HepG2 (cell line): ENCODE data around the gene SDR39U1. TPM values are rescaled to one million over a fixed set of nuclear protein-coding genes. Genes with fewer than 3 reads are reported as not detected.
A peak's percentile ranks its signal among the peaks of the same experiment; 100 is the strongest.

Experiments used
- GZF1 ChIP-seq: sonication (generic); formaldehyde crosslinking; IDR thresholded peaks from 2 replicates; pipeline ENCODE4 v1.5.1; 2020; ENCODE audit warnings: mild to moderate bottlenecking, missing genetic modification reagents
- ISL2 ChIP-seq: sonication (generic); formaldehyde crosslinking; IDR thresholded peaks from 2 replicates; pipeline ENCODE4 v1.5.0; 2020; ENCODE audit warnings: missing genetic modification reagents
- JUNB ChIP-seq: sonication (generic); formaldehyde crosslinking; IDR thresholded peaks from 2 replicates; pipeline ENCODE4 v1.8.0; 2022; ENCODE audit warnings: missing genetic modification reagents, mild to moderate bottlenecking, borderline replicate concordance
- PITX1 ChIP-seq: sonication (generic); formaldehyde crosslinking; IDR thresholded peaks from 2 replicates; pipeline ENCODE4 v1.5.1; 2020; ENCODE audit warnings: mild to moderate bottlenecking, missing genetic modification reagents
- RBAK ChIP-seq: sonication (generic); formaldehyde crosslinking; IDR thresholded peaks from 2 replicates; pipeline ENCODE4 v1.5.1; 2020; ENCODE audit warnings: mild to moderate bottlenecking, missing genetic modification reagents
- SUZ12 ChIP-seq: fragments of 150-350 bp; IDR thresholded peaks from 2 replicates; pipeline ENCODE4 v1.6.1; 2014; ENCODE audit warnings: low read depth, low read length
- ZNF383 ChIP-seq: sonication (generic); formaldehyde crosslinking; IDR thresholded peaks from 2 replicates; pipeline ENCODE4 v1.4.0; 2020; ENCODE audit warnings: missing genetic modification reagents, mild to moderate bottlenecking, borderline replicate concordance
- ZNF605 ChIP-seq: sonication (generic); formaldehyde crosslinking; IDR thresholded peaks from 2 replicates; pipeline ENCODE4 v1.8.0; 2022; ENCODE audit warnings: mild to moderate bottlenecking, missing genetic modification reagents
- ZNF773 ChIP-seq: sonication (generic); formaldehyde crosslinking; IDR thresholded peaks from 2 replicates; pipeline ENCODE4 v1.4.0; 2020; ENCODE audit warnings: missing genetic modification reagents, borderline replicate concordance
- polyA plus RNA-seq, 8 experiments: library from polyadenylated mRNA; depleted of rRNA in 3 of 8; stranded (reverse) in 7 of 8; unstranded in 1 of 8; fragments of >200 nt; fragmentation: Illumina TruSeq in 4 of 8; extraction: Trizol in 4 of 8; gene quantifications; 2 replicates each; pipeline versions ENCODE4 v1.2.1 to v1.2.3, GENCODE V29; 2011 to 2016; ENCODE audit warnings: low read depth in 4 of 8, missing spikeins in 1 of 8, mixed read lengths in 1 of 8; ENCODE audit not compliant: insufficient read depth in 1 of 8
- total RNA-seq, 5 experiments: library from RNA; depleted of rRNA; stranded (reverse); fragments of >200 nt; fragmentation: Illumina TruSeq; extraction: Trizol; gene quantifications; 2 replicates each; pipeline ENCODE4 v1.2.3, GENCODE V29; 2016; ENCODE audit warnings: low read depth in 1 of 5
- TF ChIP-seq, protein P1 (sequence below): IDR thresholded peaks from 2 replicates; pipeline ENCODE4 v1.6.1; 2016; ENCODE audit warnings: low read depth
- TF ChIP-seq, protein P2 (sequence below): sonication (generic); formaldehyde crosslinking; IDR thresholded peaks from 2 replicates; pipeline ENCODE4 v1.4.0; 2020; ENCODE audit warnings: mild to moderate bottlenecking, missing genetic modification reagents
- TF ChIP-seq, protein P3 (sequence below): sonication (generic); formaldehyde crosslinking; IDR thresholded peaks from 2 replicates; pipeline ENCODE4 v1.5.0; 2020; ENCODE audit warnings: mild to moderate bottlenecking, missing genetic modification reagents, borderline replicate concordance
- TF ChIP-seq, protein P4 (sequence below): IDR thresholded peaks from 2 replicates; pipeline ENCODE4 v1.6.1; 2012; ENCODE audit warnings: low read depth, low read length, improper control_type of control experiment
- TF ChIP-seq, protein P5 (sequence below): sonication (generic); formaldehyde crosslinking; IDR thresholded peaks from 2 replicates; pipeline ENCODE4 v1.8.1; 2023; ENCODE audit warnings: mild to moderate bottlenecking, moderate library complexity, missing genetic modification reagents

Gene SDR39U1
- total and polyA plus RNA-seq, 2 of the 13 experiments (the other 11 are each of a cell fraction or from before 2014, with no cell fraction given): 34.4 to 129 TPM

DNA sequence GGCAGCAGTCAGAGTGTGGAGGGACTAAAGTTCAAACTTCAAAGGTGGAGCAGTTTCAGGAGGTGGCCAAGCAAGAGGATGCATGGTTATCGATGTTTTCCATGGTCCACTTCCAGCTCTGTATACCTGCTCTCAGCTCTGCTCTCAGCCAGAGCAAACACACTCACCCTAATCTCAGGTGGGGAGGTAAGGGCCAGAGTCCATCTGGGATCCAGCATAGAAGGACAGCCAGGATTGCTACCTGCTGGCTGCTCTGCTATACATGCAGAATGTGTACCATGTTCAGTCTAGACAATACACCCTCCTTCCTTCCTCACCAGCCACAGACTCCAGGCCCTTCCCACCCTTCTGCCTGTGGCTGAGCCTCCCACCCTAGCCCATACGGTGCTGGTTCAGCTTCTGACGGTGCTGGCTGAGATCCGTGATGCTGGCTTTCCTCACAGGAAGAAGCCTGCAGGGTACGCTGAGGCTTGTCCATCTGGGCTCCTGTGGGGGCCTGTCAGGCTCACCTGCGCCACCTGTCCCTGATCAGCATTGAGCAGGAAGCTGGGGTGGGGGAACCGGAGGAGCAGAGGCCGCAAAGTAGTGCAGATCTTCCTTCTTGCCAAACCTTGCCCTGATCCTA, 15.6 kb downstream of the SDR39U1 start (continued):
- TF ChIP-seq, protein P1, sequence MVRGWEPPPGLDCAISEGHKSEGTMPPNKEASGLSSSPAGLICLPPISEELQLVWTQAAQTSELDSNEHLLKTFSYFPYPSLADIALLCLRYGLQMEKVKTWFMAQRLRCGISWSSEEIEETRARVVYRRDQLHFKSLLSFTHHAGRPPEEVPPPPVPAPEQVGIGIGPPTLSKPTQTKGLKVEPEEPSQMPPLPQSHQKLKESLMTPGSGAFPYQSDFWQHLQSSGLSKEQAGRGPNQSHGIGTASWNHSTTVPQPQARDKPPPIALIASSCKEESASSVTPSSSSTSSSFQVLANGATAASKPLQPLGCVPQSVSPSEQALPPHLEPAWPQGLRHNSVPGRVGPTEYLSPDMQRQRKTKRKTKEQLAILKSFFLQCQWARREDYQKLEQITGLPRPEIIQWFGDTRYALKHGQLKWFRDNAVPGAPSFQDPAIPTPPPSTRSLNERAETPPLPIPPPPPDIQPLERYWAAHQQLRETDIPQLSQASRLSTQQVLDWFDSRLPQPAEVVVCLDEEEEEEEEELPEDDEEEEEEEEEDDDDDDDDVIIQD (CRISPR knock-in tag): peak; percentile 69
- TF ChIP-seq, protein P2, sequence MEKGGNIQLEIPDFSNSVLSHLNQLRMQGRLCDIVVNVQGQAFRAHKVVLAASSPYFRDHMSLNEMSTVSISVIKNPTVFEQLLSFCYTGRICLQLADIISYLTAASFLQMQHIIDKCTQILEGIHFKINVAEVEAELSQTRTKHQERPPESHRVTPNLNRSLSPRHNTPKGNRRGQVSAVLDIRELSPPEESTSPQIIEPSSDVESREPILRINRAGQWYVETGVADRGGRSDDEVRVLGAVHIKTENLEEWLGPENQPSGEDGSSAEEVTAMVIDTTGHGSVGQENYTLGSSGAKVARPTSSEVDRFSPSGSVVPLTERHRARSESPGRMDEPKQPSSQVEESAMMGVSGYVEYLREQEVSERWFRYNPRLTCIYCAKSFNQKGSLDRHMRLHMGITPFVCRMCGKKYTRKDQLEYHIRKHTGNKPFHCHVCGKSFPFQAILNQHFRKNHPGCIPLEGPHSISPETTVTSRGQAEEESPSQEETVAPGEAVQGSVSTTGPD (CRISPR knock-in tag): no peak
- TF ChIP-seq JUNB (no peak), ZNF383 (CRISPR knock-in tag) (0 out of 2 replicates have a peak, but pooled peaks have one; percentile 26), ISL2 (CRISPR knock-in tag) (no peak), PITX1 (CRISPR knock-in tag) (peak; percentile 96), ZNF605 (CRISPR knock-in tag) (peak; percentile 61), SUZ12 (no peak), ZNF773 (CRISPR knock-in tag) (no peak), RBAK (CRISPR knock-in tag) (no peak; the same call in 1 of the 2 replicates), GZF1 (CRISPR knock-in tag) (peak; percentile 87; the same call in 1 of the 2 replicates)
- TF ChIP-seq, protein P3, sequence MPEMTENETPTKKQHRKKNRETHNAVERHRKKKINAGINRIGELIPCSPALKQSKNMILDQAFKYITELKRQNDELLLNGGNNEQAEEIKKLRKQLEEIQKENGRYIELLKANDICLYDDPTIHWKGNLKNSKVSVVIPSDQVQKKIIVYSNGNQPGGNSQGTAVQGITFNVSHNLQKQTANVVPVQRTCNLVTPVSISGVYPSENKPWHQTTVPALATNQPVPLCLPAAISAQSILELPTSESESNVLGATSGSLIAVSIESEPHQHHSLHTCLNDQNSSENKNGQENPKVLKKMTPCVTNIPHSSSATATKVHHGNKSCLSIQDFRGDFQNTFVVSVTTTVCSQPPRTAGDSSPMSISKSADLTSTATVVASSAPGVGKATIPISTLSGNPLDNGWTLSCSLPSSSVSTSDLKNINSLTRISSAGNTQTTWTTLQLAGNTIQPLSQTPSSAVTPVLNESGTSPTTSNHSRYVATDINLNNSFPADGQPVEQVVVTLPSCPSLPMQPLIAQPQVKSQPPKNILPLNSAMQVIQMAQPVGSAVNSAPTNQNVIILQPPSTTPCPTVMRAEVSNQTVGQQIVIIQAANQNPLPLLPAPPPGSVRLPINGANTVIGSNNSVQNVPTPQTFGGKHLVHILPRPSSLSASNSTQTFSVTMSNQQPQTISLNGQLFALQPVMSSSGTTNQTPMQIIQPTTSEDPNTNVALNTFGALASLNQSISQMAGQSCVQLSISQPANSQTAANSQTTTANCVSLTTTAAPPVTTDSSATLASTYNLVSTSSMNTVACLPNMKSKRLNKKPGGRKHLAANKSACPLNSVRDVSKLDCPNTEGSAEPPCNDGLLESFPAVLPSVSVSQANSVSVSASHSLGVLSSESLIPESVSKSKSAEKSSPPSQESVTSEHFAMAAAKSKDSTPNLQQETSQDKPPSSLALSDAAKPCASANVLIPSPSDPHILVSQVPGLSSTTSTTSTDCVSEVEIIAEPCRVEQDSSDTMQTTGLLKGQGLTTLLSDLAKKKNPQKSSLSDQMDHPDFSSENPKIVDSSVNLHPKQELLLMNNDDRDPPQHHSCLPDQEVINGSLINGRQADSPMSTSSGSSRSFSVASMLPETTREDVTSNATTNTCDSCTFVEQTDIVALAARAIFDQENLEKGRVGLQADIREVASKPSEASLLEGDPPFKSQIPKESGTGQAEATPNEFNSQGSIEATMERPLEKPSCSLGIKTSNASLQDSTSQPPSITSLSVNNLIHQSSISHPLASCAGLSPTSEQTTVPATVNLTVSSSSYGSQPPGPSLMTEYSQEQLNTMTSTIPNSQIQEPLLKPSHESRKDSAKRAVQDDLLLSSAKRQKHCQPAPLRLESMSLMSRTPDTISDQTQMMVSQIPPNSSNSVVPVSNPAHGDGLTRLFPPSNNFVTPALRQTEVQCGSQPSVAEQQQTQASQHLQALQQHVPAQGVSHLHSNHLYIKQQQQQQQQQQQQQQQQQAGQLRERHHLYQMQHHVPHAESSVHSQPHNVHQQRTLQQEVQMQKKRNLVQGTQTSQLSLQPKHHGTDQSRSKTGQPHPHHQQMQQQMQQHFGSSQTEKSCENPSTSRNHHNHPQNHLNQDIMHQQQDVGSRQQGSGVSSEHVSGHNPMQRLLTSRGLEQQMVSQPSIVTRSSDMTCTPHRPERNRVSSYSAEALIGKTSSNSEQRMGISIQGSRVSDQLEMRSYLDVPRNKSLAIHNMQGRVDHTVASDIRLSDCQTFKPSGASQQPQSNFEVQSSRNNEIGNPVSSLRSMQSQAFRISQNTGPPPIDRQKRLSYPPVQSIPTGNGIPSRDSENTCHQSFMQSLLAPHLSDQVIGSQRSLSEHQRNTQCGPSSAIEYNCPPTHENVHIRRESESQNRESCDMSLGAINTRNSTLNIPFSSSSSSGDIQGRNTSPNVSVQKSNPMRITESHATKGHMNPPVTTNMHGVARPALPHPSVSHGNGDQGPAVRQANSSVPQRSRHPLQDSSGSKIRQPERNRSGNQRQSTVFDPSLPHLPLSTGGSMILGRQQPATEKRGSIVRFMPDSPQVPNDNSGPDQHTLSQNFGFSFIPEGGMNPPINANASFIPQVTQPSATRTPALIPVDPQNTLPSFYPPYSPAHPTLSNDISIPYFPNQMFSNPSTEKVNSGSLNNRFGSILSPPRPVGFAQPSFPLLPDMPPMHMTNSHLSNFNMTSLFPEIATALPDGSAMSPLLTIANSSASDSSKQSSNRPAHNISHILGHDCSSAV (CRISPR knock-in tag): no peak
- TF ChIP-seq, protein P4, sequence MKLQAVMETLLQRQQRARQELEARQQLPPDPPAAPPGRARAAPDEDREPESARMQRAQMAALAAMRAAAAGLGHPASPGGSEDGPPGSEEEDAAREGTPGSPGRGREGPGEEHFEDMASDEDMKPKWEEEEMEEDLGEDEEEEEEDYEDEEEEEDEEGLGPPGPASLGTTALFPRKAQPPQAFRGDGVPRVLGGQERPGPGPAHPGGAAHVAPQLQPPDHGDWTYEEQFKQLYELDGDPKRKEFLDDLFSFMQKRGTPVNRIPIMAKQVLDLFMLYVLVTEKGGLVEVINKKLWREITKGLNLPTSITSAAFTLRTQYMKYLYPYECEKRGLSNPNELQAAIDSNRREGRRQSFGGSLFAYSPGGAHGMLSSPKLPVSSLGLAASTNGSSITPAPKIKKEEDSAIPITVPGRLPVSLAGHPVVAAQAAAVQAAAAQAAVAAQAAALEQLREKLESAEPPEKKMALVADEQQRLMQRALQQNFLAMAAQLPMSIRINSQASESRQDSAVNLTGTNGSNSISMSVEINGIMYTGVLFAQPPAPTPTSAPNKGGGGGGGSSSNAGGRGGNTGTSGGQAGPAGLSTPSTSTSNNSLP: no peak
- TF ChIP-seq, protein P5, sequence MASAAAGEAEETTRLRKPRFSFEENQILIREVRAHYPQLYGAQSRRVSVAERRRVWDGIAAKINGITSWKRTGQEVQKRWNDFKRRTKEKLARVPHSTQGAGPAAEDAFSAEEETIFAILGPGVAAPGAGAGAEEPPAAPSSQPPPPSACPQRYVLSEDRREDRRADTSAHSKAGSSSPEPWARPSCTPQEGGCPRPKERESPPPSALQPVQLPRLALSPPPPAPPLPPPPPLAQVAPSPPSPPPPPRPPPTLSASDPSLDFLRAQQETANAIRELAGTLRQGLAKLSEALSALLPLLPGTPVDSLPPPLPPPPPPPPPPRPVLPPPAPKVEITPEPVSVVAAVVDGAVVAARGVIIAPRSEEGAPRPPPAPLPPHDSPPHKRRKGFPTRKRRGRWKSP (CRISPR knock-in tag): no peak
